Measurements from ENCODE around the gene KCNN3. TPM values are rescaled to one million over a fixed set of nuclear protein-coding genes. Genes with fewer than 3 reads are reported as not detected.

The KCNN3 gene
- total and polyA plus RNA-seq, 2 donors (not counting 1 experiment from before 2014, with no cell fraction given): 0.17 to 0.82 TPM

DNA sequence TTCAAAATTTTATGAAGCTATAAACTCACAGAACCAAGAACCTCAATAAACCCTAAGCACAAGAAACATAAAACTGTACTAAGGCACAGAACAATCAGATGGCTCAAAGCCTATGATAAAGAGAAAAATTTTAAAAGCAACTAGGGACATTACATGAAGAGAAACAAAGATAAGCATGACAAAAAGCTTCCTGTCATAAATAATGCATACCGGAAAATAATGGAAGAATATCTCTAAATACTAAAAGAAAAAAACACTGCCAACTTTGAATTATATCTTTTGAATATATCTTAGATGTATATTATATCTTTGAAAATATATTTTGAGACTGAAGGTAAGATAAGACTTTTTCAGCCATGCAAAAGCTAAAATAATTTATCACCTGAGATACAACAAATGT lies 21.4 kb upstream of the KCNN3 start:
- Histone ChIP-seq H3K79me2 (ENCODE audit: control insufficient read depth, insufficient read depth, low read length) (no peaks in the 10 kb centered on the region), H3K36me3 (replicated peaks in 1 of 2; ENCODE audit: control extremely low read depth in 1 of 2, control insufficient read depth in 1 of 2, extremely low read depth in 1 of 2, insufficient read depth in 2 of 2, low read length in 1 of 2) (no peaks in the 10 kb centered on the region), H3K9ac (ENCODE audit: low read length) (no peak overlapping the region), H4K20me1 (ENCODE audit: control insufficient read depth, insufficient read depth, low read length, poor library complexity, severe bottlenecking) (no peaks in the 10 kb centered on the region), H3K4me1 (ENCODE audit: control insufficient read depth in 2 of 2, insufficient read depth in 2 of 2, low read length in 2 of 2) (no peaks in the 10 kb centered on the region), H3K4me3 (ENCODE audit: control extremely low read depth in 1 of 5, extremely low read depth in 1 of 5, insufficient read depth in 1 of 5, low read depth in 2 of 5, low read length in 4 of 5) (no peak overlapping the region), H3K9me3 (ENCODE audit: control extremely low read depth in 1 of 3, control insufficient read depth in 2 of 3, insufficient read depth in 1 of 3, low read length in 2 of 3) (no peaks in the 10 kb centered on the region), H3K27me3 (replicated peaks in 1 of 4; ENCODE audit: control extremely low read depth in 1 of 4, control insufficient read depth in 3 of 4, insufficient read depth in 4 of 4, low read length in 3 of 4) (no peaks in the 10 kb centered on the region), H3K4me2 (replicated peaks; ENCODE audit: low read depth, low read length, poor library complexity, severe bottlenecking) (no peak overlapping the region), H3K27ac (ENCODE audit: low read length in 2 of 2) (no peak overlapping the region), H2AFZ (ENCODE audit: insufficient read depth, low read depth, low read length, poor library complexity, severe bottlenecking) (no peak overlapping the region)
- TF ChIP-seq, protein P1, sequence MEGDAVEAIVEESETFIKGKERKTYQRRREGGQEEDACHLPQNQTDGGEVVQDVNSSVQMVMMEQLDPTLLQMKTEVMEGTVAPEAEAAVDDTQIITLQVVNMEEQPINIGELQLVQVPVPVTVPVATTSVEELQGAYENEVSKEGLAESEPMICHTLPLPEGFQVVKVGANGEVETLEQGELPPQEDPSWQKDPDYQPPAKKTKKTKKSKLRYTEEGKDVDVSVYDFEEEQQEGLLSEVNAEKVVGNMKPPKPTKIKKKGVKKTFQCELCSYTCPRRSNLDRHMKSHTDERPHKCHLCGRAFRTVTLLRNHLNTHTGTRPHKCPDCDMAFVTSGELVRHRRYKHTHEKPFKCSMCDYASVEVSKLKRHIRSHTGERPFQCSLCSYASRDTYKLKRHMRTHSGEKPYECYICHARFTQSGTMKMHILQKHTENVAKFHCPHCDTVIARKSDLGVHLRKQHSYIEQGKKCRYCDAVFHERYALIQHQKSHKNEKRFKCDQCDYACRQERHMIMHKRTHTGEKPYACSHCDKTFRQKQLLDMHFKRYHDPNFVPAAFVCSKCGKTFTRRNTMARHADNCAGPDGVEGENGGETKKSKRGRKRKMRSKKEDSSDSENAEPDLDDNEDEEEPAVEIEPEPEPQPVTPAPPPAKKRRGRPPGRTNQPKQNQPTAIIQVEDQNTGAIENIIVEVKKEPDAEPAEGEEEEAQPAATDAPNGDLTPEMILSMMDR (IDR thresholded peaks at IDR 0.05): no peak
- no peak for TF ChIP-seq EZH2 (IDR thresholded peaks at IDR 0.05; ENCODE audit: borderline replicate concordance, insufficient read depth, low read depth, low read length, poor library complexity, severe bottlenecking)
- no peak overlapping the region for H3K4me3 Mint-ChIP-seq
- no peak for ATAC-seq (ENCODE audit: low read depth)
- peaks cover 4% of the 10 kb centered on the region for H3K27me3 Mint-ChIP-seq
- no peak for DNase-seq
- intact Hi-C loops (cut with micrococcal nuclease): no loop called here
- WGBS (ENCODE audit: insufficient coverage): no CpG with 5 or more reads among the region's 1 CpG
- no peak overlapping the region for H3K27ac Mint-ChIP-seq
- ChIA-PET CTCF (interaction anchor here (1.3 to 1.7 kb wide), 3 partner anchors 9 to 153 kb away, joined by 5 to 8 read pairs (median 5); no protein-coding TSS in a partner anchor), POLR2A (no interaction called here)
- no peaks in the 10 kb centered on the region for H3K9me3 Mint-ChIP-seq (ENCODE audit: insufficient read depth)
- no peaks in the 10 kb centered on the region for H3K4me1 Mint-ChIP-seq

- Mint-ChIP-seq H3K27ac (no peak overlapping the region), H3K9me3 (ENCODE audit: insufficient read depth) (no peaks in the 10 kb centered on the region), H3K4me1 (no peaks in the 10 kb centered on the region), H3K27me3 (peaks cover 4% of the 10 kb centered on the region), H3K4me3 (no peak overlapping the region)
- Histone ChIP-seq H3K9me3 (ENCODE audit: control extremely low read depth in 1 of 3, control insufficient read depth in 2 of 3, insufficient read depth in 1 of 3, low read length in 2 of 3) (no peaks in the 10 kb centered on the region), H3K4me2 (replicated peaks; ENCODE audit: low read depth, low read length, poor library complexity, severe bottlenecking) (no peak overlapping the region), H3K27me3 (replicated peaks in 1 of 4; ENCODE audit: control extremely low read depth in 1 of 4, control insufficient read depth in 3 of 4, insufficient read depth in 4 of 4, low read length in 3 of 4) (no peaks in the 10 kb centered on the region), H3K9ac (ENCODE audit: low read length) (no peak overlapping the region), H3K4me1 (ENCODE audit: control insufficient read depth in 2 of 2, insufficient read depth in 2 of 2, low read length in 2 of 2) (no peaks in the 10 kb centered on the region), H4K20me1 (ENCODE audit: control insufficient read depth, insufficient read depth, low read length, poor library complexity, severe bottlenecking) (no peaks in the 10 kb centered on the region), H2AFZ (ENCODE audit: insufficient read depth, low read depth, low read length, poor library complexity, severe bottlenecking) (no peak overlapping the region), H3K4me3 (ENCODE audit: control extremely low read depth in 1 of 5, extremely low read depth in 1 of 5, insufficient read depth in 1 of 5, low read depth in 2 of 5, low read length in 4 of 5) (no peak overlapping the region), H3K27ac (ENCODE audit: low read length in 2 of 2) (no peak overlapping the region), H3K36me3 (replicated peaks in 1 of 2; ENCODE audit: control extremely low read depth in 1 of 2, control insufficient read depth in 1 of 2, extremely low read depth in 1 of 2, insufficient read depth in 2 of 2, low read length in 1 of 2) (no peaks in the 10 kb centered on the region), H3K79me2 (ENCODE audit: control insufficient read depth, insufficient read depth, low read length) (no peaks in the 10 kb centered on the region)
- DNase-seq: no peak
- no peak for ATAC-seq (ENCODE audit: low read depth)
- intact Hi-C loops (cut with micrococcal nuclease): no loop called here
- TF ChIP-seq, protein P1 (IDR thresholded peaks at IDR 0.05): no peak
- no peak for TF ChIP-seq EZH2 (IDR thresholded peaks at IDR 0.05; ENCODE audit: borderline replicate concordance, insufficient read depth, low read depth, low read length, poor library complexity, severe bottlenecking)
- POLR2A ChIA-PET: no interaction called here
- CTCF ChIA-PET: no interaction called here
- 93% methylated on average over 7 of the region's 7 CpGs for WGBS (ENCODE audit: insufficient coverage)
Measured at GRCh38 chr1:154888757-154889156, 18.7 kb upstream of the KCNN3 start.

Data from B cell (primary cell).